ENCODE measurements around the gene TSHZ3.

DNA sequence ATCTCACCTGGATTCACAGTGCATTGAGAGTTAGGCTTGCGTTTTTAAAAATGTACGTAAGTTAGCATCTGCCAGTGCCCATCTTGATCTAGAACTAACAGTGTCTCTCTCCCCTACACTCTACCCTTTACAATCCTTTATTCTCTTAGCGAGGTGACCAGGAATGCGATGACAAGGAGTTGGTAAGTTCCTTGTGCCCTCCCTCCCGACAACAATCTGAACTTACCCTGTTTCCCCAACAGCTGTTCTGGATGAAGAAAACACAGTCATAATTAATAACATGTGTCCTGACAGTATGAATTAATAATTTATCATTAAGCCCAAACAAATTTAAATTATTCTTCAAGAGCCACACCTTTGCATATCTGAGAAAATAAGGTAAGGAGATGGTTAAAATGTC, 6.3 kb downstream of the TSHZ3 start:
- TF ChIP-seq, protein P1, sequence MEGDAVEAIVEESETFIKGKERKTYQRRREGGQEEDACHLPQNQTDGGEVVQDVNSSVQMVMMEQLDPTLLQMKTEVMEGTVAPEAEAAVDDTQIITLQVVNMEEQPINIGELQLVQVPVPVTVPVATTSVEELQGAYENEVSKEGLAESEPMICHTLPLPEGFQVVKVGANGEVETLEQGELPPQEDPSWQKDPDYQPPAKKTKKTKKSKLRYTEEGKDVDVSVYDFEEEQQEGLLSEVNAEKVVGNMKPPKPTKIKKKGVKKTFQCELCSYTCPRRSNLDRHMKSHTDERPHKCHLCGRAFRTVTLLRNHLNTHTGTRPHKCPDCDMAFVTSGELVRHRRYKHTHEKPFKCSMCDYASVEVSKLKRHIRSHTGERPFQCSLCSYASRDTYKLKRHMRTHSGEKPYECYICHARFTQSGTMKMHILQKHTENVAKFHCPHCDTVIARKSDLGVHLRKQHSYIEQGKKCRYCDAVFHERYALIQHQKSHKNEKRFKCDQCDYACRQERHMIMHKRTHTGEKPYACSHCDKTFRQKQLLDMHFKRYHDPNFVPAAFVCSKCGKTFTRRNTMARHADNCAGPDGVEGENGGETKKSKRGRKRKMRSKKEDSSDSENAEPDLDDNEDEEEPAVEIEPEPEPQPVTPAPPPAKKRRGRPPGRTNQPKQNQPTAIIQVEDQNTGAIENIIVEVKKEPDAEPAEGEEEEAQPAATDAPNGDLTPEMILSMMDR (IDR thresholded peaks at IDR 0.05), result no peak
- no peak for TF ChIP-seq POLR2A (IDR thresholded peaks at IDR 0.05)

All from esophagus squamous epithelium (tissue), 4 donors.